GM12891 (cell line): ENCODE data around the gene UNC45B.

Experiments used
- POLR2A ChIP-seq: IDR thresholded peaks from 2 replicates; pipeline ENCODE4 v1.6.1; 2011; ENCODE audit warnings: low read depth, low read length, control low read depth
- TAF1 ChIP-seq: IDR thresholded peaks from 2 replicates; pipeline ENCODE4 v1.6.1; 2011; ENCODE audit warnings: low read depth, low read length, control low read depth

DNA sequence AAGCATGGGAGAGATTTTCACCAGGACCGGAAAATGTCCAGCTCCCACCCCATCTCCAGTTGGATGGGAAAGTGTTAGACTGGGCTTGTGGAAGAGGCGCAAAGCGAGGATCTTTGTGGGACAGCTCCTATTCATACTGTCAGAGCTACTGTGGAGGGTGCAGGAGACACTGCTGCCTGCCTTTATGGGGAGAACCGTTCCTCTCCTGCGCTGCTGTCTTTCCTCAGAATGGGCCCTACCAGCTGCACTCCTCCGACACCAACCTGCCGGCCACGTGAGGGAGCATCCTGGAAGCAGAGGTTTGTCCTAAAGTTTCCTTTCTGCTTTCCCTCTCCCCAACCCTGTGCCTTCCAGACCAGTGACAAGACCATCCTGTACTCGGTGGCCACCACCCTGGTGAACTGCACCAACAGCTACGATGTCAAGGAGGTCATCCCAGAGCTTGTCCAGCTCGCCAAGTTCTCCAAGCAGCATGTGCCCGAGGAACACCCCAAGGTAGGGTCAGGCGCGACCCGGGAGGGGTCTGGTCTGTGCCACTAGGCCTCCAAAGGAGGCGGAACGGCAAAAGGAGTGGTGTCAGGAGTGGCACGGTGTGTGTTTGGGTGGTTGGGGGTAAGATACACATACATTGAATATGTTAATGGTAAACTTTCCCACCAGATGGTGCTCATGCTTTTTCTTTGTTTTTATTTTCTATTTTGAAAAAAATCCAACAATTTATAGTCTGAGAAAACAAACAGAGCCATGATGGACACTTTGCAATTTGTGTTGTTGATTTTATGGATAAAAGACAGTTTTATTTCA is 23.6 kb downstream of the UNC45B start:
- no peak for TF ChIP-seq POLR2A
- TF ChIP-seq TAF1 = no peak
